Esophagus muscularis mucosa (tissue), 4 donors: ENCODE results near the gene NUP85.
"Not testable (repeated sequence)": the region's sequence is repeated elsewhere in the genome, so short reads cannot be mapped to it uniquely, and the experiment has no call there.

Experiments
- EP300 ChIP-seq: sonication (generic); formaldehyde crosslinking; IDR thresholded peaks from one replicate; pipeline ENCODE4 v1.6.1; 2017; ENCODE audit warnings: antibody characterized with exemption
- POLR2A ChIP-seq: fragments of 450-650 bp; IDR thresholded peaks from one replicate; pipeline ENCODE4 v1.6.1; 2017; ENCODE audit warnings: antibody characterized with exemption, moderate library complexity, mild to moderate bottlenecking, low read depth
- POLR2AphosphoS5 ChIP-seq, 2 donors: sonication (generic); formaldehyde crosslinking; IDR thresholded peaks; one replicate each; pipeline ENCODE4 v1.6.1; 2017; ENCODE audit warnings: antibody characterized with exemption in 2 of 2
- TF ChIP-seq, protein P1 (sequence below), 3 experiments: fragments of 200-600 bp in 2 of 3; fragments of 450-650 bp in 1 of 3; sonication (generic) in 2 of 3; IDR thresholded peaks; one replicate each; pipeline ENCODE4 v1.5.1; 2017 to 2019; ENCODE audit warnings: antibody characterized with exemption in 3 of 3, mild to moderate bottlenecking in 2 of 3, moderate library complexity in 1 of 3

DNA sequence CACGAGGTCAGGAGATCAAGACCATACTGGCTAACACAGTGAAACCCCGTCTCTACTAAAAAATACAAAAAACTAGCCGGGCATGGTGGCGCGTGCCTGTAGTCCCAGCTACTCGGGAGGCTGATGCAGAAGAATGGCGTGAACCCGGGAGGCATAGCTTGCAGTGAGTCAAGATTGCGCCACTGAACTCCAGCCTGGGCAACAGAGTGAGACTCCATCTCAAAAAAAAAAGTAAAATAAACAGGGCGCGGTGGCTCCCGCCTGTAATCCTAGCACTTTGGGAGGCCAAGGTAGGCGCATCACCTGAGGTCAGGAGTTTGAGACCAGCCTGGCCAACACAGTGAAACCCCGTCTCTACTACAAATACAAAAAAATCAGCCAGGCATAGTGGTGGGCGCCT lies 40.9 kb upstream of the NUP85 start:
- not testable (repeated sequence) for TF ChIP-seq POLR2A; POLR2AphosphoS5 (IDR thresholded peaks at IDR 0.05); EP300
- TF ChIP-seq, protein P1, sequence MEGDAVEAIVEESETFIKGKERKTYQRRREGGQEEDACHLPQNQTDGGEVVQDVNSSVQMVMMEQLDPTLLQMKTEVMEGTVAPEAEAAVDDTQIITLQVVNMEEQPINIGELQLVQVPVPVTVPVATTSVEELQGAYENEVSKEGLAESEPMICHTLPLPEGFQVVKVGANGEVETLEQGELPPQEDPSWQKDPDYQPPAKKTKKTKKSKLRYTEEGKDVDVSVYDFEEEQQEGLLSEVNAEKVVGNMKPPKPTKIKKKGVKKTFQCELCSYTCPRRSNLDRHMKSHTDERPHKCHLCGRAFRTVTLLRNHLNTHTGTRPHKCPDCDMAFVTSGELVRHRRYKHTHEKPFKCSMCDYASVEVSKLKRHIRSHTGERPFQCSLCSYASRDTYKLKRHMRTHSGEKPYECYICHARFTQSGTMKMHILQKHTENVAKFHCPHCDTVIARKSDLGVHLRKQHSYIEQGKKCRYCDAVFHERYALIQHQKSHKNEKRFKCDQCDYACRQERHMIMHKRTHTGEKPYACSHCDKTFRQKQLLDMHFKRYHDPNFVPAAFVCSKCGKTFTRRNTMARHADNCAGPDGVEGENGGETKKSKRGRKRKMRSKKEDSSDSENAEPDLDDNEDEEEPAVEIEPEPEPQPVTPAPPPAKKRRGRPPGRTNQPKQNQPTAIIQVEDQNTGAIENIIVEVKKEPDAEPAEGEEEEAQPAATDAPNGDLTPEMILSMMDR (IDR thresholded peaks at IDR 0.05): not testable (repeated sequence)
